ENCODE measurements around the gene LRRC52.

The LRRC52 gene

GRCh38 chr1:165543532-165544438 lies at the start of gene LRRC52:
TSS of gene LRRC52 (plus strand) at chr1:165544000. CDS start at chr1:165544297, 297 bp downstream.
- peak; percentile 22 for DNase-seq

- no peak for DNase-seq
Measured at GRCh38 chr1:165494949-165495857, 48.6 kb upstream of the LRRC52 start.

GRCh38 chr1:165495858-165496205 lies 48.0 kb upstream of the LRRC52 start:
- DNase-seq, result no peak

- DNase-seq, result no peak
Measured at GRCh38 chr1:165496501-165496900, 47.3 kb upstream of the LRRC52 start.

- no peak for DNase-seq
Measured at GRCh38 chr1:165497069-165498013, 46.5 kb upstream of the LRRC52 start.

GRCh38 chr1:165501330-165501969 lies 42.4 kb upstream of the LRRC52 start:
- DNase-seq, result no peak

- no peak for DNase-seq
Measured at GRCh38 chr1:165501970-165502348, 41.8 kb upstream of the LRRC52 start.

- DNase-seq, result no peak
Measured at GRCh38 chr1:165507570-165507969, 36.2 kb upstream of the LRRC52 start.

GRCh38 chr1:165508291-165508690 lies 35.5 kb upstream of the LRRC52 start:
- no peak for DNase-seq

GRCh38 chr1:165512816-165513215 lies 31.0 kb upstream of the LRRC52 start:
- DNase-seq, result no peak

GRCh38 chr1:165516469-165516868 lies 27.3 kb upstream of the LRRC52 start:
- DNase-seq, result no peak

GRCh38 chr1:165520646-165521045 lies 23.2 kb upstream of the LRRC52 start:
- DNase-seq, result no peak

- no peak for DNase-seq
Measured at GRCh38 chr1:165524639-165525285, 19.0 kb upstream of the LRRC52 start.

GRCh38 chr1:165525708-165526107 lies 18.1 kb upstream of the LRRC52 start:
- no peak for DNase-seq

GRCh38 chr1:165527251-165528007 lies 16.4 kb upstream of the LRRC52 start:
- no peak for DNase-seq

- no peak for DNase-seq
Measured at GRCh38 chr1:165531021-165531420, 12.8 kb upstream of the LRRC52 start.

- DNase-seq, result no peak
Measured at GRCh38 chr1:165532053-165532452, 11.7 kb upstream of the LRRC52 start.

- DNase-seq, result no peak
Measured at GRCh38 chr1:165533254-165533653, 10.5 kb upstream of the LRRC52 start.

- no peak for DNase-seq
Measured at GRCh38 chr1:165536016-165536415, 7.8 kb upstream of the LRRC52 start.

- DNase-seq, result no peak
Measured at GRCh38 chr1:165537356-165538109, 6.3 kb upstream of the LRRC52 start.

Measured in NCI-H1436 treated with DMSO at 0.1 percent for 48 hours (cell line).